SIG-M5 treated with dmso at 0.1 percent for 504 hours (cell line): Measurements from ENCODE around the gene SCG3.
A peak's percentile ranks its signal among the peaks of the same experiment; 100 is the strongest.

Source experiments
- DNase-seq: peaks from one replicate; lab custom pipeline; 2025; ENCODE audit not compliant: unreplicated experiment; lab: John Stamatoyannopoulos, UW

Gene SCG3

GRCh38 chr15:51755790-51756189, 74.5 kb downstream of the SCG3 start:
- DNase-seq, result no peak

DNA sequence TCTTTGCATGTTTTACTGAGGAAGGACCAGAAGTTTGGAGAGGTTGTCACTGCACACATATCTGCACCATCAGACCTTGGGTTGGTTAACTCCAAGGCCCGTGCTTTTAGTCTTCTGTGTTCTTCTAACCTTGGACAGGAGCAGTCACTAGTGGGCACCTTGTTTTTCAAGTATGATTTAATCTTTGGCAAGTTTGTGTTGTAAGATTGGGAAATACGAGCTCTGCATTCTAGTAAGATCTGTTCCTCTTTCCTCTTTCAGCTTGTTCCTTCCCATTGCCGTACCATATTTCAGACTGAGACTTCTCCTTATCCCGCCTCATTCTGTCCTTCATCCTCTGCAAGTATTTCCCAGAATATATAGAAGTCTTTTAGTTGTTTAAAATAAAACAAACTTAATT, 75.2 kb downstream of the SCG3 start:
- DNase-seq, result peak; percentile 89

- DNase-seq, result no peak
These were observed 76.1 kb downstream of the SCG3 start for GRCh38 chr15:51757450-51757849.

- no peak for DNase-seq
These were observed 77.3 kb downstream of the SCG3 start for GRCh38 chr15:51758645-51759044.

DNA sequence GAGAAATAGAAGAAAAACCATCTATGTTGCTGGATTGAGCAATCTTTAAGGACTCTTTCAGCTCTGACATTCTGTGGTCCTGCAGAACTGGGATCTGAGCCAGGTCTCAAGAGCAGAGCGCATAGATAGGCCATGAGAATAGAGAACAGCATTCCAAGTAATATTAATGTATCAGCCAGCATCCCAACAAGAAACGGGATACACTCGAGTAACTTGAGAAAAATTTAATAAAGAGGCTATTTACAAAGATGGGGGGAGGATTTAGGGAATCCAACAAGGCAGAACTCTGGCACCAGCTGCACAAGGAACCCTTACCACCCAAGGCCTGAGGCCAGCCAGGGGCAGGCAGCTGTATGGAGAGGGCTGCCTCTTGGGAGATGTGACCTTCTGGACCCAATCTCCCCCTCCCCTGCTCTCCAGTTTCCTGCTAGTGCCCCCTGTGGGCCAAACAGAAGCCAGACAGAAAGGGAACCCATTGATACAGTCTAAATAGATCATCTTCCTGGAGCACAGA, 78.3 kb downstream of the SCG3 start:
- peak; percentile 15 for DNase-seq

DNA sequence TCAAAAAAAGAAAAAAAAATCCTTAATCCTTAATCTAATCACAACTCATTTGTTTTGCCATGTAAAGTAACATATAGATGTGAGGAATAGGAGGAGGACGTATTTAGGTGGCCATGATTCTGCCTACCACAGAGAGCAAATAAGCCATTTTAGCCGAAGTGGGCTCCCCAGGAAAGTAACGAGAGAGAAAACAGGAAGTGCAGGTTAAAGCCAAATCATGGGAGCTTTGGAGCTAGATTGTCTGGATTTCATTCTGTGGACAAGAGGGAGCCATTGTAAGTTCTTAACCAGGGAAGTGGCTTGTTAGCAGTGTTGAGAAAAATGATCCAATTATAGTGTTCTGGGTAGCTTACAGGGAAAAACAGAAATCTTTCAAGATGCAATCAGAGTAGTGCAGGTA, 79.5 kb downstream of the SCG3 start:
- no peak for DNase-seq

DNA sequence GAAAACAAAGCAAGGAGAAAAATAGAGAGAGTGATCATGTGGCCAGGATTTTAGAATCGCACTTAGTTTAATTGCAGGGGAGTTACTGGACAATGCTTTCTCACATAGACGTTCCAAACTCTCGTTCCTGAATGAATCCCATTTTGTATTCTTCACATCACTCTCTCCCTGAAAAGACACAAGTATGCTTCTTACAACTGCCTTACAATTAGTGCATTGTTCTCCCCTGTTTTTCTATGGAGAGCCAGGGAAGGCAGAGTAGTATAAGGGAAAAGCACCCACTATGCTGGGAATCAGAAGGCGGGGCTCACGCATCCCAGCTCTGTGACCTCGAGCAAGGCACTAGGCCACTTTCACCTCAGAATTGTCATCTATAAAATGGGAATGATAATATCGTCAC, 84.4 kb downstream of the SCG3 start:
- no peak for DNase-seq

GRCh38 chr15:51766341-51766740, 85.0 kb downstream of the SCG3 start:
- peak; percentile 12 for DNase-seq

GRCh38 chr15:51768018-51768417, 86.7 kb downstream of the SCG3 start:
- DNase-seq, result no peak
